HG02623 (cell line): Measurements from ENCODE around the gene EXD3.

Experiments used
- ATAC-seq: cut with Tn5 transposase; IDR thresholded peaks from one replicate; pipeline ENCODE4 v1.9.1; 2021; ENCODE audit warnings: moderate library complexity; ENCODE audit not compliant: unreplicated experiment

The EXD3 gene

GRCh38 chr9:137367506-137368430 lies 55.2 kb downstream of the EXD3 start:
- ATAC-seq, result no peak

- ATAC-seq, result no peak
Observed at GRCh38 chr9:137366891-137367381, 56.0 kb downstream of the EXD3 start.

GRCh38 chr9:137366445-137366810 lies 56.5 kb downstream of the EXD3 start:
- no peak for ATAC-seq

GRCh38 chr9:137365552-137366444 lies 57.2 kb downstream of the EXD3 start:
- ATAC-seq, result no peak

GRCh38 chr9:137365056-137365455 lies 57.9 kb downstream of the EXD3 start:
- ATAC-seq, result no peak

- ATAC-seq, result no peak
Observed at GRCh38 chr9:137359850-137360249, 63.1 kb downstream of the EXD3 start.

- ATAC-seq, result no peak
Observed at GRCh38 chr9:137358126-137358525, 64.8 kb downstream of the EXD3 start.

- no peak for ATAC-seq
Observed at GRCh38 chr9:137357166-137357565, 65.8 kb downstream of the EXD3 start.

GRCh38 chr9:137355761-137356365 lies 67.1 kb downstream of the EXD3 start:
- no peak for ATAC-seq

GRCh38 chr9:137354845-137355760 lies 67.9 kb downstream of the EXD3 start:
- no peak for ATAC-seq

GRCh38 chr9:137354153-137354844 lies 68.7 kb downstream of the EXD3 start:
- ATAC-seq, result no peak

GRCh38 chr9:137353223-137354152 lies 69.5 kb downstream of the EXD3 start:
- no peak for ATAC-seq

- no peak for ATAC-seq
Observed at GRCh38 chr9:137352511-137353222, 70.3 kb downstream of the EXD3 start.

GRCh38 chr9:137351781-137352501 lies 71.0 kb downstream of the EXD3 start:
- no peak for ATAC-seq

- ATAC-seq, result no peak
Observed at GRCh38 chr9:137350696-137351584, 72.0 kb downstream of the EXD3 start.

- no peak for ATAC-seq
Observed at GRCh38 chr9:137349471-137350033, 73.4 kb downstream of the EXD3 start.
